GM10266 (cell line): Measurements from ENCODE around the gene GPR158.

Source experiments
- DNase-seq: peaks from one replicate; pipeline ENCODE4 v3.0.0; 2012; ENCODE audit errors: extremely low spot score
- CTCF ChIP-seq: IDR thresholded peaks from 2 replicates; pipeline ENCODE4 v1.5.1; 2012; ENCODE audit warnings: mild to moderate bottlenecking, low read depth; ENCODE audit not compliant: control insufficient read depth, insufficient read depth; ENCODE audit errors: missing control alignments

GPR158 gene

DNA sequence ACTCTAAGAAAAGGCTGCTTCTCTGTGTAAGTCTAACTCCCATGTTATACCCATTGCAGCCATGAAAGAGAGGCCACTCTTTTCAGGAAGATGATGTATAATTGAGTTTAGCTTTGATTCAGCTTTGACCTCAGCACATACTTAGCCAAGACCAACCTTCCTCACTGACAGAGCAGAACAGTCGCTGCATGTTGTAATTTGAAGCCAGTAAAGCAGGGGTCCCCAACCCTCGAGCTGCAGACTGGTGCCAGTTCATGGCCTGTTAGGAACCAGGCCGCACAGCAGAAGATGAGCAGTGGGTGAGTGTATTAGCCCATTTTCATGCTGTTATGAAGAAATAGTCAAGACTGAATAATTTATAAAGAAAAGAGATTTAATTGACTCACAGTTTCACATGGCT, 223.9 kb downstream of the GPR158 start:
- no peak for TF ChIP-seq CTCF
- DNase-seq, result no peak

DNA sequence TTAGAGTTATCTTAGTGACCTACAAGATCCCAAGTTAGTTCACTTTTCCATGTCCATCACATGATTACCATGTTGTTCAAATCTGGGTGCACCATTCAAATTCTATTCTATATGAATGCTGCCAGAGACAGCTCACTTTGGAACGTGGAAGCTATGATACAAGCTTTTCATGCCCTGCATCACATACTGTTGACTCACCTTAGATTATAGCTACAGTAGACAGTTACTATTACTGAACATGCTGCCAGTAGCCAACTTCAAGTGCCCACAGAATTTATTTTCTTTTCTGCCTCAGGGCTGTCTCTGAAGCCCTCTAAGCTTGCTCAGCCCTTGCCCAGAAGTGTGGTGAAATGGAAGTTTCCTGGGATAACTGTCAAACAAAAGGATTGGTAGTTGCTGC, 231.1 kb downstream of the GPR158 start:
- TF ChIP-seq CTCF, result no peak
- no peak for DNase-seq

GRCh38 chr10:25417611-25418010, 242.8 kb downstream of the GPR158 start:
- no peak for DNase-seq

GRCh38 chr10:25425776-25426175, 251.0 kb downstream of the GPR158 start:
- no peak for TF ChIP-seq CTCF
- no peak for DNase-seq

More at GRCh38 chr10:25417611-25418010, 242.8 kb downstream of the GPR158 start:
- no peak for TF ChIP-seq CTCF

DNA sequence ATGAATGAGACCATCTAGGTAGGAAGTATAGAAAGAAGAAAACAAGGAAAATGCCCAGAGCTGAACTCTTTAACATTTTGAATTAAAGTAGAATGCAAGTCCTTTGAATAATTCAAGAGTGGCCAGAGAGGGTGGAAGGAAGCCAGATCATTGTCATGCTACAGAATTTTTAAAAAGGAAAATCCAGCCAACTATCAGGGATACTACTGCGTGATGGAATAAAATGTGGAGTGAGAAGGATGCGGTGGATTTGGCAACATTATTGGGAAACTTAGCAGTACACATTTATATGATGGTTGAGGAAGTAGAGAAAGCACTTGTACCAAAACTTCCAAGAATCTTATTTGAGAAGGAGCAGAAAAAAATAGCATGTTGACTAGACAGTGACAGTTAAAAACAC, 261.6 kb downstream of the GPR158 start:
- TF ChIP-seq CTCF, result no peak
- no peak for DNase-seq

DNA sequence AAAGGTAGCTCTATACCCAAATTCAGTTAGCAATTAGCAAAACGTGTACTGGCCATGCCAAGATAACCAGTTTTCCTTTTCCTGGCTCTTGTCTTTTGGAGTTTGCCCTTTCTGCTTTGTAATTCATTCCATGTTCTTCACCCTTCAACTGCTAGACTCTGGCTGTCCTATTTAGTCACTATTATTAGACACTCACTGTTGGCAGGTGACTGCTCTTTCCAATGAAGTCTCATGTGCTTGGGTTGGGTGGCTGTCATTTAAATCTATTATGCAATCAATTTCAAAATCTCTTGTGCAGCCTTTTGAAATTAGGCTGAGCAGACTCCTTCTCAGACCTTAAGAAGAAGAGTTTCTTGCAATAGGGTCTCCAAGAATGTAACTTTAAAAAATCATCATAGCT, 266.5 kb downstream of the GPR158 start:
- TF ChIP-seq CTCF, result no peak
- no peak for DNase-seq

DNA sequence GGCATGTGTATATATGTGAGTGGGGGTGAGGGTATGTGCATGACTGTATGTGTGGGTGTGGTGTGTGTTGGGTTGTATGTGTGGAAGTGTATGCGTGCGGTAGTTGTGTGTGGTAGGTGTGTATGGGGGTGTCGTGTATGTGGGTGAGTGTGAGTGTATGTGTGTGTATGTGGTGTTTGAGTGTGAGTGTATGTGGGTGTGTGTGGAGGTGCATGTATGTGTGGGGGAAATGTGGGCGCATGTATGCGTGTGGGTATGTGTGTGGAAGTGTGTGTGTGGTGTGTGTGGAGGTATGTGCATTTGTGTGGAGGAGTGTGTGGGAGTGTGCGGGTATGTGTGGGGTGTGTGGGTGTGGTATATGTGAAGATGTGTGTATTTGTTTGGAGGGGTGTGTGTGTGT, 269.5 kb downstream of the GPR158 start:
- no peak for DNase-seq
- TF ChIP-seq CTCF, result no peak

DNA sequence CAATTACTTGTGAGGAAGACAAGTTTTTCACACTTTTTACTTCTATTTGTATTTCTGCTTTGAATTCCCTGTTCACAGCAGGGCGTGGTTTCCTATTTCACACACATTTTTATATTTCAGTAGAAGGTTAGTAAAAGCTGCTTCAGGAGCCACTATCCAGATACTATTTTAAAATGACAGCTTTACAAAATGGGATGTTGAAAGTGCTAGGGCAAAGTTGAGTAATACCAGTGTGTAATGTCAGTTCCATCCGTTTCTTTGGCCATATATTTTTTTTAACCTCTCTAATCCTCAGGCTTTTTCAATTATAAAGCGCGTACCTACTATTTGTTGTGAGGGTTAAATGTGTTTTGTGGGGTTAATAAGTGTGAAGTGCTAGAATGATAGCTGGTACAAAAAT, 276.6 kb downstream of the GPR158 start:
- DNase-seq, result no peak
- no peak for TF ChIP-seq CTCF
